ENCODE results near the gene TRIM41. TPM values are rescaled to one million over a fixed set of nuclear protein-coding genes. Genes with fewer than 3 reads are reported as not detected.

TRIM41 gene
- total RNA-seq (10 to 100 TPM; 21.4 to 24.0 TPM), total RNA-seq (19.4 to 87.2 (median 57.3) reads per million in 172 experiments)
- 22.8 TPM for polyA plus RNA-seq (2013, experiment 1 of 2)
- polyA plus RNA-seq (2013, experiment 2 of 2), result 26.9 TPM

- Histone ChIP-seq H3K27me3 (ENCODE audit: control insufficient read depth in 1 of 2, insufficient read depth in 2 of 2, low read length in 2 of 2) (no peaks in the 10 kb centered on the region), H3K36me3 (ENCODE audit: insufficient read depth, low read length) (peaks cover under 1% of the 10 kb centered on the region), H3K9me3 (ENCODE audit: control insufficient read depth in 1 of 2, insufficient read depth in 1 of 2, low read length in 2 of 2) (no peaks in the 10 kb centered on the region), H3K27ac (ENCODE audit: low read depth in 1 of 2, low read length in 2 of 2) (peak within 1 kb of the TSS; percentile 97 to 99), H3K4me3 (ENCODE audit: low read length) (peak within 1 kb of the TSS; percentile 80), H3K4me1 (ENCODE audit: insufficient read depth, low read length) (peaks cover 64% of the 10 kb centered on the region)
- intact Hi-C loops (cut with DNase I, micrococcal nuclease), result loop anchor here (1.0 to 2.0 kb wide), 2 partner anchors 16 to 38 kb away; partner anchors contain the start of gene TRIM52 (in 2 of the 2)
- Mint-ChIP-seq H3K36me3 (ENCODE audit: low read depth) (peaks cover 41% of the 10 kb centered on the region), H3K27ac (peak within 1 kb of the TSS; percentile 99), H3K27me3 (peaks cover 23% of the 10 kb centered on the region), H3K4me3 (peak within 1 kb of the TSS; percentile 96), H3K9me3 (no peaks in the 10 kb centered on the region), H3K4me1 (ENCODE audit: low read depth) (peaks cover 51% of the 10 kb centered on the region)
- POLR2A ChIA-PET, result interaction anchor here (0.6 to 5.8 kb wide), 19 partner anchors 10 to 418 kb away, joined by 3 to 187 read pairs (median 5); partner anchors contain the start of genes RACK1, TRIM52 and TRIM7
- CTCF ChIA-PET, result interaction anchor here (0.6 to 2.5 kb wide), 6 partner anchors 16 to 39 kb away, joined by 3 to 14 read pairs (median 4); partner anchors contain the start of gene TRIM52
- TF ChIP-seq CTCF (IDR thresholded peaks at IDR 0.05), result no peak
- DNase-seq (peak; percentile 94 to 98 (median 97)), ATAC-seq (ENCODE audit: poor library complexity) (peak; percentile 61)
Measured at GRCh38 chr5:181223058-181223728, at the start of gene TRIM41. Gene TRIM41 (plus strand): TSS chr5:181223281. CDS start chr5:181224000, 719 bp downstream.

- Histone ChIP-seq H3K27me3 (ENCODE audit: control insufficient read depth in 1 of 2, insufficient read depth in 2 of 2, low read length in 2 of 2) (peaks cover 21 to 45% of the 10 kb centered on the region in 2 experiments), H3K4me3 (ENCODE audit: low read length) (peak overlapping the region; percentile 25), H3K4me1 (ENCODE audit: insufficient read depth, low read length) (peaks cover 33% of the 10 kb centered on the region), H3K27ac (ENCODE audit: low read depth in 1 of 2, low read length in 2 of 2) (no peak overlapping the region), H3K9me3 (ENCODE audit: control insufficient read depth in 1 of 2, insufficient read depth in 1 of 2, low read length in 2 of 2) (peaks cover 0 to 27% of the 10 kb centered on the region in 2 experiments), H3K36me3 (ENCODE audit: insufficient read depth, low read length) (no peaks in the 10 kb centered on the region)
- peak overlapping the region; percentile 92 for H3K4me3 Mint-ChIP-seq
- H3K4me1 Mint-ChIP-seq (ENCODE audit: low read depth), result peaks cover 44% of the 10 kb centered on the region
- ATAC-seq (ENCODE audit: poor library complexity) (peak; percentile 84), DNase-seq (peak in 9 of 14 experiments; percentile 17 to 76 (median 55))
- ChIA-PET CTCF (interaction anchor here (0.9 to 3.3 kb wide), 5 partner anchors 8 to 18 kb away, joined by 3 to 21 read pairs (median 3); no protein-coding TSS in a partner anchor), POLR2A (interaction anchor here (0.5 to 3.7 kb wide), 11 partner anchors 10 to 658 kb away, joined by 3 to 61 read pairs (median 12); partner anchors contain the start of genes TRIM41 and TRIM52)
- peak overlapping the region; percentile 78 for H3K27ac Mint-ChIP-seq
- H3K27me3 Mint-ChIP-seq, result peaks cover 44% of the 10 kb centered on the region
- peak; percentile 10 for TF ChIP-seq CTCF (IDR thresholded peaks at IDR 0.05)
- intact Hi-C loops (cut with DNase I, micrococcal nuclease), result loop anchor here in 1 of 2 experiments (1.0 to 2.0 kb wide), 2 partner anchors 15 to 16 kb away; no protein-coding TSS in a partner anchor
- H3K36me3 Mint-ChIP-seq (ENCODE audit: low read depth), result peaks cover 3% of the 10 kb centered on the region
- no peaks in the 10 kb centered on the region for H3K9me3 Mint-ChIP-seq
Measured at GRCh38 chr5:181173420-181174342, 49.4 kb upstream of the TRIM41 start.
